Testis (tissue), 2 donors: ENCODE data around the gene CPT1B.

Experiments
- POLR2A ChIP-seq: fragments of 450-650 bp; IDR thresholded peaks from one replicate; pipeline ENCODE4 v1.6.1; 2017; ENCODE audit warnings: antibody characterized with exemption, mild to moderate bottlenecking, moderate library complexity
- TF ChIP-seq, protein P1 (sequence below), 3 experiments: fragments of 450-650 bp in 2 of 3; fragments of 200-600 bp in 1 of 3; sonication (generic) in 1 of 3; IDR thresholded peaks; one replicate each; pipeline ENCODE4 v1.5.1; 2016 to 2019; ENCODE audit warnings: antibody characterized with exemption in 3 of 3, mild to moderate bottlenecking in 2 of 3, moderate library complexity in 1 of 3

DNA sequence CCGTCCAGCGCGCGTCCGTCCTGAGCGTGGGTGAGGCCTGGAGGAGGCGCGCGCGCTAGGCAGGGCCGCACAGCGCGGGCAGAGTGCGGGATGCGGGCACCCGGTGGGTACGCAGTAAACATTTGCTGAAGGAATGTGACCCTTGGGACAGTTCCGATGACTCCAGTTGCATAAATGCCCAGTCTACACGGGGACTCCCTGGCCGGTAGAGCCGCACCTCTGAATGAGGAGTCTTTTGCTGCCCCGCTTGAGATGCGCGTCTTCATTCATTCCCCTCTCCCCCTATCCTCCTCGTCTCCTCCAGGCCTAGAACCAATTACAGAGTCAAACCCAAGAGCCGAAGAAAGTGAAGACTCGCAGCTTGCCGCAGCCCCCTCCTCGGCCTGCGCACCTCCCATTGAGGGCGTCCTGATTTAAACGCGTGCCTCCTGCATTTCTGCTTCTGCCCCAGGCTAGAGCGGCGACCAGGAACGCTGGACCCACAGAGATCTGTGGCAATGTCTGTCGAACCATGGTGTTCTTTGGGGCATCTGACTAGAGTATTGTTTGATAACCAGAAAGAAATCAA is 5.2 kb upstream of the CPT1B start:
- TF ChIP-seq, protein P1, sequence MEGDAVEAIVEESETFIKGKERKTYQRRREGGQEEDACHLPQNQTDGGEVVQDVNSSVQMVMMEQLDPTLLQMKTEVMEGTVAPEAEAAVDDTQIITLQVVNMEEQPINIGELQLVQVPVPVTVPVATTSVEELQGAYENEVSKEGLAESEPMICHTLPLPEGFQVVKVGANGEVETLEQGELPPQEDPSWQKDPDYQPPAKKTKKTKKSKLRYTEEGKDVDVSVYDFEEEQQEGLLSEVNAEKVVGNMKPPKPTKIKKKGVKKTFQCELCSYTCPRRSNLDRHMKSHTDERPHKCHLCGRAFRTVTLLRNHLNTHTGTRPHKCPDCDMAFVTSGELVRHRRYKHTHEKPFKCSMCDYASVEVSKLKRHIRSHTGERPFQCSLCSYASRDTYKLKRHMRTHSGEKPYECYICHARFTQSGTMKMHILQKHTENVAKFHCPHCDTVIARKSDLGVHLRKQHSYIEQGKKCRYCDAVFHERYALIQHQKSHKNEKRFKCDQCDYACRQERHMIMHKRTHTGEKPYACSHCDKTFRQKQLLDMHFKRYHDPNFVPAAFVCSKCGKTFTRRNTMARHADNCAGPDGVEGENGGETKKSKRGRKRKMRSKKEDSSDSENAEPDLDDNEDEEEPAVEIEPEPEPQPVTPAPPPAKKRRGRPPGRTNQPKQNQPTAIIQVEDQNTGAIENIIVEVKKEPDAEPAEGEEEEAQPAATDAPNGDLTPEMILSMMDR (IDR thresholded peaks at IDR 0.05), result no peak
- TF ChIP-seq POLR2A, result no peak
